Choroid plexus epithelial cell (primary cell): ENCODE measurements around the gene MYO15A.

Experiments
- DNase-seq: peaks from one replicate; pipeline ENCODE4 v3.0.0-alpha.2; 2010; ENCODE audit warnings: low read depth
- H3K4me3 ChIP-seq: 2 replicates; pipeline ENCODE4 v1.5.1; 2011; ENCODE audit warnings: low read depth, mild to moderate bottlenecking, control low read depth, low read length, moderate library complexity
- CTCF ChIP-seq: conservative IDR thresholded peaks from 2 replicates; pipeline ENCODE4 v1.5.1; 2011; ENCODE audit warnings: low read depth, mild to moderate bottlenecking, control low read depth, inconsistent platforms, low read length, moderate library complexity

Gene MYO15A

GRCh38 chr17:18156171-18156975, 47.8 kb downstream of the MYO15A start:
- no peak for DNase-seq
- H3K4me3 ChIP-seq: no peak overlapping the region
- TF ChIP-seq CTCF: no peak

- no peak overlapping the region for H3K4me3 ChIP-seq
- no peak for TF ChIP-seq CTCF
- no peak for DNase-seq
Observed at GRCh38 chr17:18156976-18157280, 48.4 kb downstream of the MYO15A start.

GRCh38 chr17:18157354-18157985, 48.9 kb downstream of the MYO15A start:
- DNase-seq: no peak
- no peak for TF ChIP-seq CTCF
- no peak overlapping the region for H3K4me3 ChIP-seq

- H3K4me3 ChIP-seq: peak overlapping the region; percentile 51
- no peak for TF ChIP-seq CTCF
- peak; percentile 90 for DNase-seq
Observed at GRCh38 chr17:18158022-18158600, 49.6 kb downstream of the MYO15A start.

- no peak for TF ChIP-seq CTCF
- H3K4me3 ChIP-seq: no peak overlapping the region
- DNase-seq: no peak
Observed at GRCh38 chr17:18159551-18160120, 51.1 kb downstream of the MYO15A start.

- no peak overlapping the region for H3K4me3 ChIP-seq
- no peak for TF ChIP-seq CTCF
- DNase-seq: no peak
Observed at GRCh38 chr17:18160128-18160856, 51.7 kb downstream of the MYO15A start.
